SK-N-SH (cell line): ENCODE data around the gene SH2D3A.

Experiments used
- EZH2phosphoT487 ChIP-seq: fragments of 200-600 bp; sonication (generic); IDR thresholded peaks from 2 replicates; pipeline ENCODE4 v1.6.1; 2017; ENCODE audit warnings: low read depth, mixed run types, mild to moderate bottlenecking, antibody characterized with exemption, moderate library complexity, borderline replicate concordance
- JUND ChIP-seq: IDR thresholded peaks from 2 replicates; pipeline ENCODE4 v1.4.0; 2012
- RCOR1 ChIP-seq: fragments of 150-350 bp; IDR thresholded peaks from 2 replicates; pipeline ENCODE4 v1.6.1; 2017; ENCODE audit warnings: antibody characterized with exemption, low read length
- TF ChIP-seq, protein P1 (sequence below): IDR thresholded peaks from 2 replicates; pipeline ENCODE4 v1.6.1; 2012; ENCODE audit warnings: mild to moderate bottlenecking, low read depth, low read length, moderate library complexity
- TF ChIP-seq, protein P2 (sequence below): fragments of 200-600 bp; sonication (generic); IDR thresholded peaks from 2 replicates; pipeline ENCODE4 v1.6.1; 2017; ENCODE audit warnings: antibody characterized with exemption, mild to moderate bottlenecking, moderate library complexity

DNA sequence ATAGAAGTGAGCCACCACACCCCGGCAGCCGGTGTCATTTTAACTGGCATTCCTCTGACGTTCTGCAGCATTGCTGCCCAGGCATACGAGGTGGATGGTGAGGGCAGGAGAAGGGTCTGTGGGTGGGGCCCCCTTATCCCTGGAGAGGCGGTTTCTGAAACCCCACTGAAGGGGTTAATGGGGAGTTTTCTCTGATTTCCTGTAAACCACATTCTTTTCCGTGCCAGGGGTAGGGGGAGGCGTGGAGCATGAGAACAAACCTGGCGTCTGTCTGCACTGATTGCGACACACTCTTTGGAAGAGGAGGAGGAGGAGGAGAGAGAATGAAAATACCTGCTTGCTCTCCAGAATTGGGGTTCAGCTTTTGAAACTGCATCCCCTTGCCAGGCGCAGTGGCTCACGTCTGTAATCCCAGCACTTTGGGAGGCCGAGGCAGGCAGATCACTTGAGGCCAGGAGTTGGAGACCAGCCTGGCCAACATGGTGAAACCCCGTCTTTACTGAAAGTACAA is 44.1 kb downstream of the SH2D3A start:
- TF ChIP-seq EZH2phosphoT487 (no peak), JUND (no peak), RCOR1 (no peak)
- TF ChIP-seq, protein P1, sequence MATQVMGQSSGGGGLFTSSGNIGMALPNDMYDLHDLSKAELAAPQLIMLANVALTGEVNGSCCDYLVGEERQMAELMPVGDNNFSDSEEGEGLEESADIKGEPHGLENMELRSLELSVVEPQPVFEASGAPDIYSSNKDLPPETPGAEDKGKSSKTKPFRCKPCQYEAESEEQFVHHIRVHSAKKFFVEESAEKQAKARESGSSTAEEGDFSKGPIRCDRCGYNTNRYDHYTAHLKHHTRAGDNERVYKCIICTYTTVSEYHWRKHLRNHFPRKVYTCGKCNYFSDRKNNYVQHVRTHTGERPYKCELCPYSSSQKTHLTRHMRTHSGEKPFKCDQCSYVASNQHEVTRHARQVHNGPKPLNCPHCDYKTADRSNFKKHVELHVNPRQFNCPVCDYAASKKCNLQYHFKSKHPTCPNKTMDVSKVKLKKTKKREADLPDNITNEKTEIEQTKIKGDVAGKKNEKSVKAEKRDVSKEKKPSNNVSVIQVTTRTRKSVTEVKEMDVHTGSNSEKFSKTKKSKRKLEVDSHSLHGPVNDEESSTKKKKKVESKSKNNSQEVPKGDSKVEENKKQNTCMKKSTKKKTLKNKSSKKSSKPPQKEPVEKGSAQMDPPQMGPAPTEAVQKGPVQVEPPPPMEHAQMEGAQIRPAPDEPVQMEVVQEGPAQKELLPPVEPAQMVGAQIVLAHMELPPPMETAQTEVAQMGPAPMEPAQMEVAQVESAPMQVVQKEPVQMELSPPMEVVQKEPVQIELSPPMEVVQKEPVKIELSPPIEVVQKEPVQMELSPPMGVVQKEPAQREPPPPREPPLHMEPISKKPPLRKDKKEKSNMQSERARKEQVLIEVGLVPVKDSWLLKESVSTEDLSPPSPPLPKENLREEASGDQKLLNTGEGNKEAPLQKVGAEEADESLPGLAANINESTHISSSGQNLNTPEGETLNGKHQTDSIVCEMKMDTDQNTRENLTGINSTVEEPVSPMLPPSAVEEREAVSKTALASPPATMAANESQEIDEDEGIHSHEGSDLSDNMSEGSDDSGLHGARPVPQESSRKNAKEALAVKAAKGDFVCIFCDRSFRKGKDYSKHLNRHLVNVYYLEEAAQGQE, result no peak
- TF ChIP-seq, protein P2, sequence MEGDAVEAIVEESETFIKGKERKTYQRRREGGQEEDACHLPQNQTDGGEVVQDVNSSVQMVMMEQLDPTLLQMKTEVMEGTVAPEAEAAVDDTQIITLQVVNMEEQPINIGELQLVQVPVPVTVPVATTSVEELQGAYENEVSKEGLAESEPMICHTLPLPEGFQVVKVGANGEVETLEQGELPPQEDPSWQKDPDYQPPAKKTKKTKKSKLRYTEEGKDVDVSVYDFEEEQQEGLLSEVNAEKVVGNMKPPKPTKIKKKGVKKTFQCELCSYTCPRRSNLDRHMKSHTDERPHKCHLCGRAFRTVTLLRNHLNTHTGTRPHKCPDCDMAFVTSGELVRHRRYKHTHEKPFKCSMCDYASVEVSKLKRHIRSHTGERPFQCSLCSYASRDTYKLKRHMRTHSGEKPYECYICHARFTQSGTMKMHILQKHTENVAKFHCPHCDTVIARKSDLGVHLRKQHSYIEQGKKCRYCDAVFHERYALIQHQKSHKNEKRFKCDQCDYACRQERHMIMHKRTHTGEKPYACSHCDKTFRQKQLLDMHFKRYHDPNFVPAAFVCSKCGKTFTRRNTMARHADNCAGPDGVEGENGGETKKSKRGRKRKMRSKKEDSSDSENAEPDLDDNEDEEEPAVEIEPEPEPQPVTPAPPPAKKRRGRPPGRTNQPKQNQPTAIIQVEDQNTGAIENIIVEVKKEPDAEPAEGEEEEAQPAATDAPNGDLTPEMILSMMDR, result no peak
